Right atrium auricular region (tissue), 2 donors: Measurements from ENCODE around the gene FBXL17. TPM values are rescaled to one million over a fixed set of nuclear protein-coding genes. Genes with fewer than 3 reads are reported as not detected.

Experiments used
- DNase-seq: peaks from one replicate; pipeline ENCODE4 v3.0.0-alpha.2; 2019; ENCODE audit warnings: low spot score
- H3K27ac ChIP-seq, 2 donors: fragments of 200-600 bp; sonication (generic); 1 replicate in 1 of 2; 2 replicates in 1 of 2; pipeline ENCODE4 v1.5.1; 2016 to 2019
- H3K27me3 ChIP-seq, 2 donors: fragments of 200-600 bp; sonication (generic); one replicate each; pipeline versions ENCODE4 v1.5.1 to v1.6.0; 2017 to 2019
- H3K36me3 ChIP-seq: fragments of 200-600 bp; sonication (generic); one replicate; pipeline ENCODE4 v1.5.1; 2016
- H3K4me1 ChIP-seq, 2 donors: fragments of 200-600 bp; sonication (generic); one replicate each; pipeline versions ENCODE4 v1.5.1 to v1.6.0; 2017 to 2019
- H3K4me3 ChIP-seq, 2 donors: fragments of 200-600 bp; sonication (generic); 1 replicate in 1 of 2; 2 replicates in 1 of 2; pipeline ENCODE4 v1.5.1; 2017 to 2019; ENCODE audit warnings: mild to moderate bottlenecking in 1 of 2, moderate library complexity in 1 of 2
- H3K9me3 ChIP-seq, 2 donors: fragments of 200-600 bp; sonication (generic); one replicate each; pipeline ENCODE4 v1.5.1; 2019
- total RNA-seq, 2 donors: library from RNA; depleted of rRNA; stranded (reverse); fragments of >200 nt; gene quantifications; one replicate each; pipeline ENCODE4 v1.1.0, GENCODE V29; 2016
- TF ChIP-seq, protein P1 (sequence below), 2 donors: fragments of 200-600 bp; sonication (generic); IDR thresholded peaks; one replicate each; pipeline ENCODE4 v1.5.1; 2019; ENCODE audit warnings: antibody characterized with exemption in 2 of 2

Gene FBXL17
- total RNA-seq, 2 donors from 2014 or later, result 16.1 to 31.7 TPM

DNA sequence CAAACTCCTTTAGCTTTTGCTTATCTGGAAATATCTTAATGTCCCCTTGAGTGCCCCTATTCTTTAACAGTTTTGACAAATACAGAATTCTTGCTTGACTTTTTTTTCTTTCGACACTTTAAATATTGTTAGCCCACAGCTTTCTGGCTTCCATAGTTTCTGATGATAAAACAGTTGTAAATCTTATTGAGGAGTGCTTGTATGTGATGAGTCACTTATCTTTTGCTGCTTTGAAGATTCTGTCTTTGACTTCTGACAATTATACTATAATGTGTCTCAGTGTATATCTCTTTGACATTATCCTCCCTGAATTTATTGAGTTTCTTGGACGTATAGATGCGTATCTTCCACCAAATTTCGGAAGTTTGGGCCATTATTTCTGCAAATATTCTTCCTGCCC lies 21.6 kb downstream of the FBXL17 start:
- H3K36me3 ChIP-seq, result peaks cover 4% of the 10 kb centered on the region
- H3K4me3 ChIP-seq, result no peak overlapping the region
- DNase-seq, result no peak
- H3K27ac ChIP-seq, result no peak overlapping the region
- H3K27me3 ChIP-seq, result no peaks in the 10 kb centered on the region
- no peaks in the 10 kb centered on the region for H3K9me3 ChIP-seq
- H3K4me1 ChIP-seq, result no peaks in the 10 kb centered on the region
- TF ChIP-seq, protein P1, sequence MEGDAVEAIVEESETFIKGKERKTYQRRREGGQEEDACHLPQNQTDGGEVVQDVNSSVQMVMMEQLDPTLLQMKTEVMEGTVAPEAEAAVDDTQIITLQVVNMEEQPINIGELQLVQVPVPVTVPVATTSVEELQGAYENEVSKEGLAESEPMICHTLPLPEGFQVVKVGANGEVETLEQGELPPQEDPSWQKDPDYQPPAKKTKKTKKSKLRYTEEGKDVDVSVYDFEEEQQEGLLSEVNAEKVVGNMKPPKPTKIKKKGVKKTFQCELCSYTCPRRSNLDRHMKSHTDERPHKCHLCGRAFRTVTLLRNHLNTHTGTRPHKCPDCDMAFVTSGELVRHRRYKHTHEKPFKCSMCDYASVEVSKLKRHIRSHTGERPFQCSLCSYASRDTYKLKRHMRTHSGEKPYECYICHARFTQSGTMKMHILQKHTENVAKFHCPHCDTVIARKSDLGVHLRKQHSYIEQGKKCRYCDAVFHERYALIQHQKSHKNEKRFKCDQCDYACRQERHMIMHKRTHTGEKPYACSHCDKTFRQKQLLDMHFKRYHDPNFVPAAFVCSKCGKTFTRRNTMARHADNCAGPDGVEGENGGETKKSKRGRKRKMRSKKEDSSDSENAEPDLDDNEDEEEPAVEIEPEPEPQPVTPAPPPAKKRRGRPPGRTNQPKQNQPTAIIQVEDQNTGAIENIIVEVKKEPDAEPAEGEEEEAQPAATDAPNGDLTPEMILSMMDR (IDR thresholded peaks at IDR 0.05), result no peak

DNA sequence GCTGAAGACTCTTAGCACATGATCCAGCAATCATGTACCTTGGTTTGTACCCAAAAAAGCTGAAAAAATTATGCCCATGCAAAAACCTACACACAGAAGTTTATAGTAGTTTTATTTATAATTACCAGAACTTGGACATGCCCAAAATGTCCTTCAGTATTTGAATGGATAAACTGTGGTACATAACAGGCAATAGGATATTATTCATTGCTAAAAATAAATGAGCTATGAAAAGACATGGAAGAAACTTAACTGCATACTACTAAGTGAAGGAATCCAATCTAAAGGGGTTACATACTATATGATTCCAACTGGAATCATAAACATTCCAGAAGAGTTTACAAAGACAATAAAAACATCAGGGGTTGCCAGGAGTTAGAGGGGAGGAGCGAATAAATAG lies 25.6 kb downstream of the FBXL17 start:
- H3K36me3 ChIP-seq, result no peaks in the 10 kb centered on the region
- H3K4me3 ChIP-seq, result no peak overlapping the region
- TF ChIP-seq, protein P1 (IDR thresholded peaks at IDR 0.05), result no peak
- H3K27ac ChIP-seq, result no peak overlapping the region
- H3K4me1 ChIP-seq, result no peaks in the 10 kb centered on the region
- H3K27me3 ChIP-seq, result no peaks in the 10 kb centered on the region
- H3K9me3 ChIP-seq, result no peaks in the 10 kb centered on the region
- DNase-seq, result no peak

GRCh38 chr5:108353087-108353486 lies 28.8 kb downstream of the FBXL17 start:
- TF ChIP-seq, protein P1 (IDR thresholded peaks at IDR 0.05), result no peak
- no peak for DNase-seq
- no peaks in the 10 kb centered on the region for H3K27me3 ChIP-seq
- no peak overlapping the region for H3K27ac ChIP-seq
- H3K9me3 ChIP-seq, result no peaks in the 10 kb centered on the region
- H3K4me1 ChIP-seq, result no peaks in the 10 kb centered on the region
- H3K36me3 ChIP-seq, result no peaks in the 10 kb centered on the region
- no peak overlapping the region for H3K4me3 ChIP-seq

- no peaks in the 10 kb centered on the region for H3K27me3 ChIP-seq
- H3K4me3 ChIP-seq, result no peak overlapping the region
- TF ChIP-seq, protein P1 (IDR thresholded peaks at IDR 0.05), result peak in 1 of 2 donors; percentile 53
- no peak overlapping the region for H3K27ac ChIP-seq
- no peaks in the 10 kb centered on the region for H3K36me3 ChIP-seq
- H3K9me3 ChIP-seq, result no peaks in the 10 kb centered on the region
- DNase-seq, result no peak
- H3K4me1 ChIP-seq, result no peaks in the 10 kb centered on the region
Measured at GRCh38 chr5:108345541-108346171, 36.2 kb downstream of the FBXL17 start.

- no peaks in the 10 kb centered on the region for H3K4me1 ChIP-seq
- DNase-seq, result no peak
- H3K27ac ChIP-seq, result no peak overlapping the region
- H3K36me3 ChIP-seq, result no peaks in the 10 kb centered on the region
- H3K4me3 ChIP-seq, result no peak overlapping the region
- H3K9me3 ChIP-seq, result no peaks in the 10 kb centered on the region
- H3K27me3 ChIP-seq, result no peaks in the 10 kb centered on the region
- TF ChIP-seq, protein P1 (IDR thresholded peaks at IDR 0.05), result no peak
Measured at GRCh38 chr5:108344103-108344822, 37.6 kb downstream of the FBXL17 start.
